H1 (cell line): ENCODE data around the gene NTMT1. TPM values are rescaled to one million over a fixed set of nuclear protein-coding genes. Genes with fewer than 3 reads are reported as not detected.

ENCODE experiments used
- BRCA1 ChIP-seq: IDR thresholded peaks from 2 replicates; pipeline ENCODE4 v1.6.1; 2012; ENCODE audit warnings: low read depth, low read length, improper control_type of control experiment
- CTCF ChIP-seq, 3 experiments: IDR thresholded peaks; 1 replicate in 2 of 3; 2 replicates in 1 of 3; pipeline versions ENCODE4 v1.5.1 to v1.6.1; 2011; ENCODE audit warnings: low read length in 3 of 3, mild to moderate bottlenecking in 3 of 3, inconsistent platforms in 2 of 3, low read depth in 1 of 3, moderate library complexity in 1 of 3; ENCODE audit not compliant: insufficient read depth in 1 of 3; ENCODE audit errors: control extremely low read depth in 1 of 3
- JUND ChIP-seq: IDR thresholded peaks from 2 replicates; pipeline ENCODE4 v1.6.1; 2011; ENCODE audit warnings: mild to moderate bottlenecking, improper control_type of control experiment, low read length
- MAX ChIP-seq: IDR thresholded peaks from 2 replicates; pipeline ENCODE4 v1.6.1; 2012; ENCODE audit warnings: inconsistent platforms
- NANOG ChIP-seq: IDR thresholded peaks from 2 replicates; pipeline ENCODE4 v1.6.1; 2011; ENCODE audit warnings: low read length, low read depth, mild to moderate bottlenecking, inconsistent platforms; ENCODE audit not compliant: insufficient read depth, poor library complexity, severe bottlenecking
- PHF8 ChIP-seq: fragments of 200-600 bp; sonication (generic); conservative IDR thresholded peaks from 2 replicates; pipeline ENCODE4 v1.7.1; 2012; ENCODE audit warnings: low read depth, mild to moderate bottlenecking, inconsistent platforms, low read length, moderate library complexity
- SRF ChIP-seq: IDR thresholded peaks from 2 replicates; pipeline ENCODE4 v1.6.1; 2011; ENCODE audit warnings: mild to moderate bottlenecking, low read depth, low read length, moderate library complexity
- SUZ12 ChIP-seq: fragments of 200-600 bp; sonication (generic); IDR thresholded peaks from 2 replicates; pipeline ENCODE4 v1.6.1; 2012; ENCODE audit warnings: mild to moderate bottlenecking, inconsistent platforms, low read length, moderate library complexity, mixed read lengths
- TCF12 ChIP-seq: IDR thresholded peaks from 2 replicates; pipeline ENCODE4 v1.6.1; 2011; ENCODE audit warnings: low read depth, mild to moderate bottlenecking, low read length
- polyA plus RNA-seq, 7 experiments: library from polyadenylated mRNA; depleted of rRNA in 3 of 7; stranded (reverse) in 5 of 7; unstranded in 2 of 7; fragments of >200 nt in 5 of 7; fragments of 200-250 nt in 2 of 7; gene quantifications; 1 replicate in 5 of 7; 2 replicates in 1 of 7; 4 replicates in 1 of 7; pipeline versions ENCODE4 v1.2.1 to v1.2.3, GENCODE V29; 2011 to 2013; ENCODE audit warnings: missing spikeins in 2 of 7, mixed read lengths in 2 of 7
- total RNA-seq: library from RNA; stranded (reverse); fragmentation: NEBNext Ultra II Directional; extraction: Animal tissue kit (Norgen Biotek cat#: 25700); gene quantifications from 2 replicates; pipeline ENCODE4 v1.2.1, GENCODE V29; 2021

Gene NTMT1
- total and polyA plus RNA-seq, 2 of the 8 experiments (the other 6 are each of a cell fraction or from before 2014, with no cell fraction given), result 66.8 to 70.2 TPM

GRCh38 chr9:129586245-129586644 is 39.7 kb upstream of the NTMT1 start (continued):
- no peak for TF ChIP-seq CTCF (IDR thresholded peaks at IDR 0.05; ENCODE audit: control extremely low read depth in 1 of 3, insufficient read depth in 1 of 3, low read depth in 1 of 3, low read length in 3 of 3)
- TF ChIP-seq BRCA1, result no peak
- TF ChIP-seq TCF12, result no peak
- TF ChIP-seq SUZ12, result no peak
- TF ChIP-seq JUND, result no peak
- TF ChIP-seq SRF, result no peak
- TF ChIP-seq NANOG, result no peak
- no peak for TF ChIP-seq PHF8
- TF ChIP-seq MAX, result no peak
